HepG2 (cell line): ENCODE measurements around the gene TCFL5. TPM values are rescaled to one million over a fixed set of nuclear protein-coding genes. Genes with fewer than 3 reads are reported as not detected.

ENCODE experiments used
- ARHGAP35 ChIP-seq: sonication (generic); formaldehyde crosslinking; IDR thresholded peaks from 2 replicates; pipeline ENCODE4 v1.9.0; 2022; ENCODE audit warnings: mild to moderate bottlenecking, inconsistent platforms, moderate library complexity, missing genetic modification reagents, borderline replicate concordance
- ARID2 ChIP-seq: sonication (generic); formaldehyde crosslinking; IDR thresholded peaks from 2 replicates; pipeline ENCODE4 v1.8.1; 2022; ENCODE audit warnings: mild to moderate bottlenecking, missing genetic modification reagents, borderline replicate concordance
- CC2D1A ChIP-seq: sonication (generic); formaldehyde crosslinking; IDR thresholded peaks from 2 replicates; pipeline ENCODE4 v1.8.1; 2023; ENCODE audit warnings: mild to moderate bottlenecking, missing genetic modification reagents
- MXD3 ChIP-seq: IDR thresholded peaks from 2 replicates; pipeline ENCODE4 v1.6.1; 2016; ENCODE audit warnings: mild to moderate bottlenecking, missing biosample characterization, missing genetic modification reagents
- NCOR1 ChIP-seq: fragments of 200-600 bp; sonication (generic); IDR thresholded peaks from 2 replicates; pipeline ENCODE4 v1.7.0; 2017; ENCODE audit warnings: antibody characterized with exemption, low read length, borderline replicate concordance
- NFYC ChIP-seq: IDR thresholded peaks from 2 replicates; pipeline ENCODE4 v1.6.1; 2016; ENCODE audit warnings: missing genetic modification reagents, missing compliant biosample characterization
- PLRG1 ChIP-seq: fragments of 450-650 bp; conservative IDR thresholded peaks from 2 replicates; pipeline ENCODE4 v1.6.1; 2016
- TRAFD1 ChIP-seq: sonication (generic); formaldehyde crosslinking; IDR thresholded peaks from 2 replicates; pipeline ENCODE4 v1.5.1; 2020; ENCODE audit warnings: missing genetic modification reagents, mild to moderate bottlenecking, borderline replicate concordance
- ZBTB39 ChIP-seq: sonication (generic); formaldehyde crosslinking; IDR thresholded peaks from 2 replicates; pipeline ENCODE4 v1.5.0; 2020; ENCODE audit warnings: missing genetic modification reagents
- ZKSCAN8 ChIP-seq: IDR thresholded peaks from 2 replicates; pipeline ENCODE4 v1.6.1; 2016; ENCODE audit warnings: borderline replicate concordance, missing genetic modification reagents, missing compliant biosample characterization
- ZNF597 ChIP-seq: sonication (generic); formaldehyde crosslinking; IDR thresholded peaks from 2 replicates; pipeline ENCODE4 v1.5.0; 2020; ENCODE audit warnings: missing genetic modification reagents
- ZUFSP ChIP-seq: sonication (generic); formaldehyde crosslinking; IDR thresholded peaks from 2 replicates; pipeline ENCODE4 v1.9.0; 2021; ENCODE audit warnings: missing genetic modification reagents, mild to moderate bottlenecking, borderline replicate concordance
- polyA plus RNA-seq, 8 experiments: library from polyadenylated mRNA; depleted of rRNA in 3 of 8; stranded (reverse) in 7 of 8; unstranded in 1 of 8; fragments of >200 nt; fragmentation: Illumina TruSeq in 4 of 8; extraction: Trizol in 4 of 8; gene quantifications; 2 replicates each; pipeline versions ENCODE4 v1.2.1 to v1.2.3, GENCODE V29; 2011 to 2016; ENCODE audit warnings: low read depth in 4 of 8, missing spikeins in 1 of 8, mixed read lengths in 1 of 8; ENCODE audit not compliant: insufficient read depth in 1 of 8
- total RNA-seq, 5 experiments: library from RNA; depleted of rRNA; stranded (reverse); fragments of >200 nt; fragmentation: Illumina TruSeq; extraction: Trizol; gene quantifications; 2 replicates each; pipeline ENCODE4 v1.2.3, GENCODE V29; 2016; ENCODE audit warnings: low read depth in 1 of 5

TCFL5 gene
- total and polyA plus RNA-seq, 2 of the 13 experiments (the other 11 are each of a cell fraction or from before 2014, with no cell fraction given) = 14.8 to 20.0 TPM

- no peak for TF ChIP-seq ZUFSP
- TF ChIP-seq TRAFD1 = no peak
- no peak for TF ChIP-seq ARID2 (CRISPR knock-in tag)
- no peak for TF ChIP-seq PLRG1
- peak; percentile 91 for TF ChIP-seq NCOR1
- no peak; the same call in 1 of the 2 replicates for TF ChIP-seq MXD3 (CRISPR knock-in tag)
- TF ChIP-seq ZNF597 (CRISPR knock-in tag) = no peak
- peak; percentile 89; the same call in 1 of the 2 replicates for TF ChIP-seq CC2D1A (CRISPR knock-in tag)
- peak; percentile 92 for TF ChIP-seq ZKSCAN8
- TF ChIP-seq ZBTB39 (CRISPR knock-in tag) = no peak
- no peak for TF ChIP-seq ARHGAP35 (CRISPR knock-in tag)
- peak; percentile 37; the same call in 1 of the 2 replicates for TF ChIP-seq NFYC (CRISPR knock-in tag)
Observed at GRCh38 chr20:62822788-62823651, 38.6 kb downstream of the TCFL5 start (continued).
